GM19043 (cell line): ENCODE results near the gene LRRC23.
A peak's percentile ranks its signal among the peaks of the same experiment; 100 is the strongest.
"Not testable (repeated sequence)": the region's sequence is repeated elsewhere in the genome, so short reads cannot be mapped to it uniquely, and the experiment has no call there.

Experiments
- ATAC-seq: cut with Tn5 transposase; IDR thresholded peaks from one replicate; pipeline ENCODE4 v1.9.1; 2021; ENCODE audit warnings: low read depth; ENCODE audit not compliant: unreplicated experiment

Gene LRRC23

GRCh38 chr12:6872073-6873048, 32.3 kb upstream of the LRRC23 start:
- ATAC-seq, result no peak

DNA sequence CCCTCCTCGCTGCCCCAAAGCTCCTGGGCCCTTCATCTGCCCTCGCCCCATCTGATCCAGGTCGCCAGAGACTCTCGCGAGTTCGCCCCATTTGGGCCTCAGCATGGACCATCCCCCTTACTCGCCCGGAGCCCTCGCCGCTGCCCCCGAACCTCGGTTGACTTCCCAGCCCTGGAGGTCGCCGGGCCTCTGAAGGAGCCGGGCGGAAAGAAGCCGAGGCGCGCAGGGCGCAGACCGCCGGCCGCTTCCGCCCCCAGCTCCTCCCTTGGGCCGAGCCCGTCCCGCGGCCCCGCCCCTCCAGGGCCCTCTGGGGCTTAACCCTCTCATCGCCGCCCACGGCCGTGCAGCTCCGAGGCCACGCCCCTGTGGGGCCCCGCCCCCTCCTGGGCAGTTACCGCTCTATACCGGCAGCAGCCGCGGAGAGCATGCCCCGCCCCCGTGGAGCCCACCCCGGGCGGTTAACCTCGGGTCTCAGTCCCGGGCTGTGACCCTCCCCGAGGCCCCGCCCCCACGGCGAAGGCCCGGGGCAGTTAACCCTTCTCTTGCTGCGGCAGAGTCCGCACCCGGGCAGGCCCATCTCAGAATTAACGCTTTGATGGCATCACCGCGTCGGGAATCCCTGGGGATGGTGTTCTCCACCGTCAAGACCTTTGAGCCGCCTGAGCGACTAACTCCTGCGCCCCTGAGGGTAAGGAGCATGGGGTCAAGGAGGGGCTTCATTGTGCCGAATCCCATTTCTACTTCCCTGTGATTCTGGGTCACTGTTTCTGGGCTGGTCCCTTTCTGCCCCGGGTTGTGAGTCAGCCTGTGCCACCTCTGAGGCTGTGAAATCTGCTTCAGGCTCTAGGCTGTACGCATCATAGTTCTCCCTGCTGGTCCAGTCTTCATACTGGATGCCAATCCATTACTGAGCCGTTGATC, 31.3 kb upstream of the LRRC23 start, which contains the start of gene SPSB2:
SPSB2 (minus strand) TSS at position 210 of the 921 bp plus-strand sequence. CDS start 402 bp downstream, outside the sequence.
- ATAC-seq, result peak; percentile 71

GRCh38 chr12:6874015-6874368, 30.6 kb upstream of the LRRC23 start:
- ATAC-seq, result not testable (repeated sequence)

- ATAC-seq, result not testable (repeated sequence)
These were observed 24.8 kb upstream of the LRRC23 start for GRCh38 chr12:6879824-6880223.

- no peak for ATAC-seq
These were observed 21.4 kb upstream of the LRRC23 start for GRCh38 chr12:6883252-6883651.

GRCh38 chr12:6883683-6884082, 20.9 kb upstream of the LRRC23 start:
- no peak for ATAC-seq

- no peak for ATAC-seq
These were observed 20.1 kb upstream of the LRRC23 start for GRCh38 chr12:6884539-6884938.

GRCh38 chr12:6886206-6886999, 18.2 kb upstream of the LRRC23 start:
- ATAC-seq, result not testable (repeated sequence)

DNA sequence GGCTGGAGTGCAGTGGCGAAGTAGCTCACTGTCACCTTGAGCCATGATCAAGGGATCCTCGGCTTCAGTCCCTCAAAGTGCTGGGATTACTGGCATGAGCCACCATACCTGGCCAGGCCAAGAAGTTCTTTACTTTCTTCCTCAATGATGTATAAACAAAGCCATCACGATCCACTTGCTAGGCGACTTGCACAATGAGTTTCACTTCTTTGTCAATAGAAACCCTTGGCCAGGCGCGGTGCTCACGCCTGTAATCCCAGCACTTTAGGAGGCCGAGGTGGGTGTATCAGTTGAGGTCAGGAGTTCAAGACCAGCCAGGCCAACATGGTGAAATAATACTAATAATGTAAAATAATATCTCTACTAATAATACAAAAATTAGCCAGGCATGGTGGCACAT, 17.2 kb upstream of the LRRC23 start:
- no peak for ATAC-seq

- ATAC-seq, result no peak
These were observed 16.3 kb upstream of the LRRC23 start for GRCh38 chr12:6888360-6888759.

GRCh38 chr12:6888794-6889193, 15.8 kb upstream of the LRRC23 start:
- not testable (repeated sequence) for ATAC-seq

DNA sequence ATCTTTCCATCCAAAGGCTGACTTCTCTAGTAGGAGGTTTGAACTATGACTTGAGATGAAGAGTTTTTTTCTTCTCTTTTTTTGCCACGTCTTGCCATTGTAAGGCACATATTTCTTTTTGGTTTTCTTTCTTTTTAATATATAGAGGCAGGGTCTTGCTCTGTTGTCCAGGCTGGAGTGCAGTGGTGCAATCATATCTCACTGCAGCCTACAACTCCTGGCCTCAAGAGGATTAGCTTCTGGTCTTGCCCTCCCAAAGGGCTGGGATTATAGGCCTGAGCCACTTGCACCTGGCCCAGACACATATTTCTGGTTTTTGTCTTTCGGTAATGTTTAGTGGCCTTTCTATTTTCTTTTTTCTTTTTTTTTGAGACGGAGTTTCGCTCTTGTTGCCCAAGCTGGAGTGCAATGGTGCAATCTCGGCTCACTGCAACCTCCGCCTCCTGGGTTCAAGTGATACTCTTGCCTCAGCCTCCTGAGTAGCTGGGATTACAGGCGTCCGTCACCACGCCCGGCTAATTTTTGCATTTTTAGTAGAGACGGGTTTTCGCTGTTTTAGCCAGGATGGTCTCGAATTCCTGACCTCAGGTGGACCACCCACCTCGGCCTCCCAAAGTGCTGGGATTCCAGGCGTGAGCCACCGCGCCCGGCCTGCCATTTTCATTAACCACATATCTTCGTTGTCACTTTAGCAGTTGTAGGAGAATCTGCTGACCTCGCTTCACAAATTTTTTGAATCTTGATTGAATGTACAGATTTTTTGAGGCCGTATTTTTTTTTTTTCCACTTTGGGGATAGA, 14.6 kb upstream of the LRRC23 start:
- ATAC-seq, result not testable (repeated sequence)

DNA sequence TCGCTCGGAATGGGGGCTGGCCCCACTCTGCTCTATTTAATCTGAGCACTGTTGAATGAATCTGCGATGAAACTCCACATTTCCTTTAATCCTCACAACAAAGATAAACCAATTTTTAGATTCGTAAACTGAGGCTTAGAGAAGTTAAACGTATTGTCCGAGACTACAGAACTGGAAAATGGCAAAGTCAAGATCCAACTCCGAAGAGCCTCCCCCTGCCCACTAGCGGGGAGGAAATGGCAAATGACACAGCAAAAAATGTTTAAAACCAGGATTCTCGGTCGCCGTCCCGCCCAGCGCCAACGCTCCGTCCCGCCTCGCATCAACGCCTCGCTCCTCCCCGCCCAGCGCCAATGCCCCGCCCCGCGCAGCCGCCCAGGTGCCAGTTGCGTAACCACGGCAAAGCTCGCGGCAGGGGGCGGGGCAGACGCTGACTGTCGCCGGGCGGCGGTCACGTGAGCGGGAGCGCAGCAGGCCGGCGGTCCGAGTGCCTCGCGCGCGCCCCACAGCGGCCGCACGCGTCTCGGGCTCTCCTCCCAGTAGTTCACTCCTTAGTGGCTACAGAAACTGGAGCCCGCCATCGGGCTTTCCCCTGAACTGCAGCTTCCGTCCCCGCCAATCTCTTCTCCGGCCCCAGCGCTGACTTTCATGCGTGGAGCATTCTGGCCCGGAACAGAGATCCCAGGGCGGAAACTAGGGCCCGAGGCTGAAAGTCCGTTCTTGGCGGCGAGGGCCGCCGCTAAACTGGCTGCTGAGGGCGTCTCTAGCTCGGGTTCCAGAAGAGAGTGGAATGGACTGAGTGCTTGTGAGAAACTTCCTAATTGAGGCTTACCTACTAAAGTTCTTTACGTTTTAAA, 13.6 kb upstream of the LRRC23 start:
- peak; percentile 90 for ATAC-seq

DNA sequence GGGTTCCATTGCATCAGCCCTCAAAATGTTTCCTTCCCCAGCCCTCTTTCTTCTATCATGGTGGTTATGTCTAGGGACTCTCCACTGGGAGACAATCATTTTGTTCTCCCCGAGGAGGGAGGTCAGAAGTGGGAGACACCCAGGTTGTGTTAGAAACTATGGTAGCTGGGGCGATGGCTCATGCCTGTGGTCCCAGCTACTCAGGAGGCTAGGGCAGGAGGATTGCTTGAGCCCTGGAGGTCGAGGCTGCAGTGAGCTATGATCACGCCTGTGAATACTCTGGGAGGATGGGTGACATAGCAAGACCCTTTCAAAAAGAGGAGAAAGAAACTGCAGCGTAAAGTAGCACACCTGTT, 13.0 kb upstream of the LRRC23 start:
- ATAC-seq, result no peak

DNA sequence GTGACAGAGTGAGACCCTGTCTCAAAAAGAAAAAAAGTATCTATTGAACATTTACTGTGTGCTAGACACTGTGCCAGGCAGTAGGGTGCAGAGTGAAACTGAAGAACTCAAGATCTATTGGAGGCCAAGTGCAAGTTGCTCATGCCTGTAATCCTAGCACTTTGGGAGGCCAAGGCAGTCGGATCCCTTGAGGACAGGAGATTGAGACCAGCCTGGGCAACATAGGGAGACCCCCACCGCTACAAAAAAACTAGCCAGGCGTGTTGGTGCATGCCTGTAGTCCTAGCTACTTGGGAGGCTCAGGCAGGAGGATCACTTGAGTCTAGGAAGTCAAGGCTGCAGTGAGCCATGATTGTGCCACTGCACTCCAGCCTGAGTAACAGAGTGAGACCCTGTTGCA, 11.9 kb upstream of the LRRC23 start:
- not testable (repeated sequence) for ATAC-seq

DNA sequence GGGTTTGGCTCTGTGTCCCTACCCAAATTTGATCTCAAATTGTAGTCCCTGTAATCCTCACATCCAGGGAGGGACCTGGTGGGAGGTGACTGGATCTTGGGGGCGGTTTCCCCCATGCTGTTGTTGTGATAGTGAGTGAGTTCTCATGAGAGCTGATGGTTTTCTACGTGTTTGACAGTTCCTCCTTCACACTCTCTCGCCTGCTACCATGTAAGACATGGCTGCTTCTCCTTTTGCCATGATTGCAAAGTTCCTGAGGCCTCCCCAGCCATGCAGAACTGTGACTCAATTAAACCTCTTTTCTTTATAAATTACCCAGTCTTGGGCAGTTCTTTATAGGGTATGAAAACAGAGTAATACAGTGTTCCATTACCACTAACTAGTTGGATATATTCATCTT, 10.3 kb upstream of the LRRC23 start:
- no peak for ATAC-seq

GRCh38 chr12:6896846-6897435, 7.7 kb upstream of the LRRC23 start:
- ATAC-seq, result no peak

- no peak for ATAC-seq
These were observed 5.2 kb upstream of the LRRC23 start for GRCh38 chr12:6899427-6899826.
